Uterus (tissue), 4 donors: ENCODE data around the gene ITGA11. TPM values are rescaled to one million over a fixed set of nuclear protein-coding genes. Genes with fewer than 3 reads are reported as not detected.

Source experiments
- DNase-seq, 2 donors: peaks; one replicate each; pipeline ENCODE4 v3.0.0-alpha.2; 2019 to 2020
- H3K27ac ChIP-seq, 2 donors: fragments of 200-600 bp; sonication (generic); 1 replicate in 1 of 2; 2 replicates in 1 of 2; pipeline ENCODE4 v1.5.1; 2016 to 2018
- H3K27me3 ChIP-seq, 2 donors: fragments of 200-600 bp; sonication (generic); one replicate each; pipeline ENCODE4 v1.5.1; 2018 to 2019; ENCODE audit warnings: control low read depth in 1 of 2
- H3K36me3 ChIP-seq, 2 donors: fragments of 200-600 bp; sonication (generic); one replicate each; pipeline ENCODE4 v1.5.1; 2019; ENCODE audit warnings: control low read depth in 1 of 2
- H3K4me1 ChIP-seq, 2 donors: fragments of 200-600 bp; sonication (generic); one replicate each; pipeline ENCODE4 v1.5.1; 2018 to 2019; ENCODE audit warnings: control low read depth in 1 of 2
- H3K4me3 ChIP-seq, 2 donors: fragments of 200-600 bp; sonication (generic); 1 replicate in 1 of 2; 2 replicates in 1 of 2; pipeline ENCODE4 v1.5.1; 2018 to 2019; ENCODE audit warnings: mild to moderate bottlenecking in 1 of 2
- H3K9me3 ChIP-seq, 2 donors: fragments of 200-600 bp; sonication (generic); one replicate each; pipeline ENCODE4 v1.5.1; 2019; ENCODE audit warnings: control low read depth in 1 of 2
- CTCF ChIP-seq, 4 experiments: fragments of 200-600 bp in 2 of 4; fragments of 450-650 bp in 2 of 4; sonication (generic) in 2 of 4; IDR thresholded peaks; one replicate each; pipeline ENCODE4 v1.5.1; 2016 to 2019; ENCODE audit warnings: antibody characterized with exemption in 4 of 4, mild to moderate bottlenecking in 2 of 4, moderate library complexity in 1 of 4
- POLR2A ChIP-seq, 2 donors: fragments of 450-650 bp; IDR thresholded peaks; one replicate each; pipeline ENCODE4 v1.6.1; 2016; ENCODE audit warnings: antibody characterized with exemption in 2 of 2, mild to moderate bottlenecking in 1 of 2, moderate library complexity in 1 of 2
- intact Hi-C: fragments of 100-400 bp; cut with DNase I; formaldehyde crosslinking; loops from one replicate; pipeline ENCODE4 v1.15.1; 2023; ENCODE audit warnings: low total_unique reads
- total RNA-seq, 4 donors: library from RNA; depleted of rRNA in 3 of 4; stranded (reverse); fragments of >200 nt in 3 of 4; gene quantifications; one replicate each; pipeline versions ENCODE4 v1.1.0 to v1.2.4, GENCODE V29; 2014 to 2023
- donor health status: DM: yes; HTN: yes; CAD: no.

The ITGA11 gene
- total RNA-seq, 4 donors from 2014 or later, result 37.3 to 106 (median 61.1) TPM

GRCh38 chr15:68385671-68386586, 46.0 kb downstream of the ITGA11 start:
- no peak overlapping the region for H3K4me3 ChIP-seq
- H3K9me3 ChIP-seq, result no peaks in the 10 kb centered on the region
- H3K4me1 ChIP-seq, result no peaks in the 10 kb centered on the region
- DNase-seq, result peak; percentile 12 to 16
- peak overlapping the region; percentile 78 to 84 for H3K27ac ChIP-seq
- no peaks in the 10 kb centered on the region for H3K36me3 ChIP-seq
- no peaks in the 10 kb centered on the region for H3K27me3 ChIP-seq
- TF ChIP-seq CTCF (IDR thresholded peaks at IDR 0.05) (no peak), POLR2A (IDR thresholded peaks at IDR 0.05) (no peak)
- intact Hi-C loops, result no loop called here

- Histone ChIP-seq H3K27me3 (no peaks in the 10 kb centered on the region), H3K27ac (peak overlapping the region; percentile 78 to 84), H3K4me3 (no peak overlapping the region), H3K36me3 (no peaks in the 10 kb centered on the region), H3K4me1 (no peaks in the 10 kb centered on the region), H3K9me3 (no peaks in the 10 kb centered on the region)
- no peak for TF ChIP-seq POLR2A (IDR thresholded peaks at IDR 0.05)
- no peak for TF ChIP-seq CTCF (IDR thresholded peaks at IDR 0.05)
- DNase-seq, result peak; percentile 17 to 18
- intact Hi-C loops, result no loop called here
Observed at GRCh38 chr15:68385240-68385561, 46.8 kb downstream of the ITGA11 start.

- peak overlapping the region; percentile 78 to 84 for H3K27ac ChIP-seq
- intact Hi-C loops, result no loop called here
- TF ChIP-seq POLR2A (IDR thresholded peaks at IDR 0.05), result no peak
- TF ChIP-seq CTCF (IDR thresholded peaks at IDR 0.05), result no peak
- no peaks in the 10 kb centered on the region for H3K27me3 ChIP-seq
- no peaks in the 10 kb centered on the region for H3K4me1 ChIP-seq
- DNase-seq, result peak; percentile 72 to 79
- no peak overlapping the region for H3K4me3 ChIP-seq
- no peaks in the 10 kb centered on the region for H3K36me3 ChIP-seq
- no peaks in the 10 kb centered on the region for H3K9me3 ChIP-seq
Observed at GRCh38 chr15:68384451-68385239, 47.3 kb downstream of the ITGA11 start.

GRCh38 chr15:68383161-68384074, 48.5 kb downstream of the ITGA11 start:
- Histone ChIP-seq H3K9me3 (no peaks in the 10 kb centered on the region), H3K27ac (peak overlapping the region; percentile 78 to 84), H3K4me1 (no peaks in the 10 kb centered on the region), H3K36me3 (no peaks in the 10 kb centered on the region), H3K27me3 (no peaks in the 10 kb centered on the region), H3K4me3 (no peak overlapping the region)
- intact Hi-C loops, result no loop called here
- DNase-seq, result peak; percentile 11 to 36
- TF ChIP-seq POLR2A (IDR thresholded peaks at IDR 0.05) (no peak), CTCF (IDR thresholded peaks at IDR 0.05) (peak; percentile 58 to 79 (median 66))
